Endodermal cell (in vitro differentiated cells): ENCODE data around the gene NAA60. TPM values are rescaled to one million over a fixed set of nuclear protein-coding genes. Genes with fewer than 3 reads are reported as not detected.

Source experiments
- DNase-seq: peaks from one replicate; pipeline ENCODE4 v3.0.0-alpha.2; 2017
- H3K27ac ChIP-seq: 2 replicates; pipeline ENCODE4 v1.5.1; 2013; ENCODE audit warnings: mild to moderate bottlenecking, low read depth, low read length, moderate library complexity
- H3K27me3 ChIP-seq: 2 replicates; pipeline ENCODE4 v1.6.1; 2013; ENCODE audit warnings: mild to moderate bottlenecking, low read length, moderate library complexity; ENCODE audit not compliant: insufficient read depth, control insufficient read depth, poor library complexity, severe bottlenecking
- H3K36me3 ChIP-seq: 2 replicates; pipeline ENCODE4 v1.7.0; 2013; ENCODE audit warnings: mild to moderate bottlenecking, low read length, moderate library complexity; ENCODE audit not compliant: control insufficient read depth, insufficient read depth
- H3K4me1 ChIP-seq: one replicate; pipeline ENCODE4 v1.7.0; 2013; ENCODE audit warnings: low read length; ENCODE audit not compliant: control insufficient read depth, insufficient read depth
- H3K4me3 ChIP-seq: 2 replicates; pipeline ENCODE4 v1.5.1; 2013; ENCODE audit warnings: mild to moderate bottlenecking, low read length, moderate library complexity
- H3K9ac ChIP-seq: 2 replicates; pipeline ENCODE4 v1.6.1; 2013; ENCODE audit warnings: mild to moderate bottlenecking, low read length, moderate library complexity; ENCODE audit not compliant: poor library complexity, severe bottlenecking; ENCODE audit errors: extremely low read depth
- H3K9me3 ChIP-seq: 2 replicates; pipeline ENCODE4 v1.6.1; 2013; ENCODE audit warnings: mild to moderate bottlenecking, low read length, moderate library complexity; ENCODE audit not compliant: control insufficient read depth
- H3K27ac Mint-ChIP-seq: 2 replicates; pipeline ENCODE4 v1.8.0; 2020; ENCODE audit warnings: mixed read lengths
- H3K27me3 Mint-ChIP-seq: 2 replicates; pipeline ENCODE4 v1.8.0; 2021; ENCODE audit warnings: mild to moderate bottlenecking, mixed read lengths; ENCODE audit not compliant: insufficient read depth
- H3K36me3 Mint-ChIP-seq: 2 replicates; pipeline ENCODE4 v1.8.0; 2020; ENCODE audit warnings: low read depth, mixed read lengths
- H3K4me1 Mint-ChIP-seq: 2 replicates; pipeline ENCODE4 v1.8.0; 2020; ENCODE audit warnings: mixed read lengths
- H3K4me3 Mint-ChIP-seq: 2 replicates; pipeline ENCODE4 v1.8.0; 2020; ENCODE audit warnings: mild to moderate bottlenecking, moderate library complexity, mixed read lengths
- H3K9me3 Mint-ChIP-seq: 2 replicates; pipeline ENCODE4 v1.8.0; 2020; ENCODE audit warnings: mild to moderate bottlenecking, mixed read lengths
- CTCF ChIP-seq: fragments of 200-600 bp; sonication (generic); conservative IDR thresholded peaks from 2 replicates; pipeline ENCODE4 v1.5.0; 2021; ENCODE audit warnings: antibody characterized with exemption, mild to moderate bottlenecking
- WGBS, 2 experiments: methylation state at CpG; one replicate each; pipeline versions ENCODE4 v1.1.5 to v1.1.7; 2013; ENCODE audit warnings: missing lambda C conversion rate in 2 of 2, mixed read lengths in 1 of 2; ENCODE audit not compliant: insufficient coverage in 1 of 2, insufficient read length in 1 of 2; 5-methylcytosine and 5-hydroxymethylcytosine counted together
- total RNA-seq, 2 donors: library from RNA; stranded (reverse); fragmentation: NEBNext Ultra II Directional in 1 of 2; extraction: Animal tissue kit (Norgen Biotek cat#: 25700) in 1 of 2; gene quantifications; 2 replicates in 1 of 2; 3 replicates in 1 of 2; pipeline ENCODE4 v1.2.1, GENCODE V29; 2021

NAA60 gene
- total RNA-seq, 2 donors from 2014 or later, result 54.5 to 61.8 TPM

GRCh38 chr16:3465911-3466584 lies 22.6 kb downstream of the NAA60 start:
- no peak overlapping the region for H3K27ac Mint-ChIP-seq
- no peak overlapping the region for H3K27ac ChIP-seq
- H3K36me3 ChIP-seq, result peaks cover 28% of the 10 kb centered on the region
- H3K27me3 Mint-ChIP-seq, result no peaks in the 10 kb centered on the region
- H3K9me3 Mint-ChIP-seq, result no peaks in the 10 kb centered on the region
- DNase-seq, result peak; percentile 30
- peaks cover 38% of the 10 kb centered on the region for H3K36me3 Mint-ChIP-seq
- H3K27me3 ChIP-seq, result no peaks in the 10 kb centered on the region
- no peak overlapping the region for H3K9ac ChIP-seq
- H3K4me1 Mint-ChIP-seq, result peaks cover 37% of the 10 kb centered on the region
- TF ChIP-seq CTCF, result no peak
- H3K4me3 Mint-ChIP-seq, result no peak overlapping the region
- WGBS, 2 experiments, result 93 to 95% methylated on average over 15 to 21 of the region's 21 CpGs
- no peaks in the 10 kb centered on the region for H3K9me3 ChIP-seq
- H3K4me1 ChIP-seq, result peaks cover 4% of the 10 kb centered on the region
- no peak overlapping the region for H3K4me3 ChIP-seq

- Histone ChIP-seq H3K4me3 (no peak overlapping the region), H3K9me3 (no peaks in the 10 kb centered on the region), H3K9ac (no peak overlapping the region), H3K4me1 (peaks cover 4% of the 10 kb centered on the region), H3K36me3 (peaks cover 34% of the 10 kb centered on the region), H3K27me3 (no peaks in the 10 kb centered on the region), H3K27ac (no peak overlapping the region)
- TF ChIP-seq CTCF, result no peak
- no peaks in the 10 kb centered on the region for H3K27me3 Mint-ChIP-seq
- H3K9me3 Mint-ChIP-seq, result no peaks in the 10 kb centered on the region
- peaks cover 28% of the 10 kb centered on the region for H3K4me1 Mint-ChIP-seq
- 94 to 96% methylated on average over 6 to 8 of the region's 8 CpGs for WGBS, 2 experiments
- no peak overlapping the region for H3K4me3 Mint-ChIP-seq
- H3K27ac Mint-ChIP-seq, result peak overlapping the region; percentile 17
- peaks cover 42% of the 10 kb centered on the region for H3K36me3 Mint-ChIP-seq
- peak; percentile 38 for DNase-seq
These were observed 23.7 kb downstream of the NAA60 start for GRCh38 chr16:3467182-3467581.

- no peak overlapping the region for H3K27ac ChIP-seq
- H3K27ac Mint-ChIP-seq, result peak overlapping the region; percentile 76
These were observed 24.4 kb downstream of the NAA60 start for GRCh38 chr16:3467921-3468320.

More at GRCh38 chr16:3467921-3468320, 24.4 kb downstream of the NAA60 start:
- Histone ChIP-seq H3K4me3 (peak overlapping the region; percentile 62), H3K9ac (no peak overlapping the region), H3K27me3 (no peaks in the 10 kb centered on the region), H3K36me3 (peaks cover 38% of the 10 kb centered on the region), H3K4me1 (no peaks in the 10 kb centered on the region), H3K9me3 (no peaks in the 10 kb centered on the region)
- peaks cover 47% of the 10 kb centered on the region for H3K36me3 Mint-ChIP-seq
- peaks cover 25% of the 10 kb centered on the region for H3K4me1 Mint-ChIP-seq
- no peak for TF ChIP-seq CTCF
- WGBS, 2 experiments, result 84 to 89% methylated on average over 3 to 4 of the region's 4 CpGs
- no peaks in the 10 kb centered on the region for H3K9me3 Mint-ChIP-seq
- H3K27me3 Mint-ChIP-seq, result no peaks in the 10 kb centered on the region
- DNase-seq, result no peak
- peak overlapping the region; percentile 14 for H3K4me3 Mint-ChIP-seq
